Chondrocyte (in vitro differentiated cells): ENCODE data around the gene PRSS21. TPM values are rescaled to one million over a fixed set of nuclear protein-coding genes. Genes with fewer than 3 reads are reported as not detected.

Experiments
- DNase-seq: peaks from one replicate; pipeline ENCODE4 v3.0.0; 2021; ENCODE audit warnings: mixed read lengths, low spot score
- H3K27ac Mint-ChIP-seq: one replicate; pipeline ENCODE4 v1.8.0; 2021; ENCODE audit warnings: mild to moderate bottlenecking, moderate library complexity, mixed read lengths; ENCODE audit not compliant: unreplicated experiment
- H3K27me3 Mint-ChIP-seq: 2 replicates; pipeline ENCODE4 v1.8.0; 2021; ENCODE audit warnings: low read depth, mixed read lengths
- H3K36me3 Mint-ChIP-seq: 2 replicates; pipeline ENCODE4 v1.8.0; 2021; ENCODE audit warnings: low read depth, mixed read lengths
- H3K4me1 Mint-ChIP-seq: 2 replicates; pipeline ENCODE4 v1.8.0; 2021; ENCODE audit warnings: low read depth, mild to moderate bottlenecking, mixed read lengths
- H3K4me3 Mint-ChIP-seq: one replicate; pipeline ENCODE4 v1.8.0; 2021; ENCODE audit warnings: mild to moderate bottlenecking, moderate library complexity, mixed read lengths; ENCODE audit not compliant: unreplicated experiment
- H3K9me3 Mint-ChIP-seq: 2 replicates; pipeline ENCODE4 v1.8.0; 2021; ENCODE audit warnings: low read depth, mixed read lengths
- total RNA-seq: library from RNA; stranded (reverse); gene quantifications from 3 replicates; pipeline ENCODE4 v1.2.1, GENCODE V29; 2021
- TF ChIP-seq, protein P1 (sequence below): fragments of 200-600 bp; sonication (generic); IDR thresholded peaks from 2 replicates; pipeline ENCODE4 v1.5.0; 2021; ENCODE audit warnings: antibody characterized with exemption, mild to moderate bottlenecking, moderate library complexity

The PRSS21 gene
- total RNA-seq, 1 donor from 2014 or later: not detected

GRCh38 chr16:2782583-2783351 lies 34.3 kb upstream of the PRSS21 start:
- TF ChIP-seq, protein P1, sequence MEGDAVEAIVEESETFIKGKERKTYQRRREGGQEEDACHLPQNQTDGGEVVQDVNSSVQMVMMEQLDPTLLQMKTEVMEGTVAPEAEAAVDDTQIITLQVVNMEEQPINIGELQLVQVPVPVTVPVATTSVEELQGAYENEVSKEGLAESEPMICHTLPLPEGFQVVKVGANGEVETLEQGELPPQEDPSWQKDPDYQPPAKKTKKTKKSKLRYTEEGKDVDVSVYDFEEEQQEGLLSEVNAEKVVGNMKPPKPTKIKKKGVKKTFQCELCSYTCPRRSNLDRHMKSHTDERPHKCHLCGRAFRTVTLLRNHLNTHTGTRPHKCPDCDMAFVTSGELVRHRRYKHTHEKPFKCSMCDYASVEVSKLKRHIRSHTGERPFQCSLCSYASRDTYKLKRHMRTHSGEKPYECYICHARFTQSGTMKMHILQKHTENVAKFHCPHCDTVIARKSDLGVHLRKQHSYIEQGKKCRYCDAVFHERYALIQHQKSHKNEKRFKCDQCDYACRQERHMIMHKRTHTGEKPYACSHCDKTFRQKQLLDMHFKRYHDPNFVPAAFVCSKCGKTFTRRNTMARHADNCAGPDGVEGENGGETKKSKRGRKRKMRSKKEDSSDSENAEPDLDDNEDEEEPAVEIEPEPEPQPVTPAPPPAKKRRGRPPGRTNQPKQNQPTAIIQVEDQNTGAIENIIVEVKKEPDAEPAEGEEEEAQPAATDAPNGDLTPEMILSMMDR: no peak
- Mint-ChIP-seq H3K4me1 (peaks cover 10% of the 10 kb centered on the region), H3K27me3 (peaks cover 3% of the 10 kb centered on the region), H3K9me3 (no peaks in the 10 kb centered on the region), H3K27ac (no peak overlapping the region), H3K36me3 (no peaks in the 10 kb centered on the region), H3K4me3 (no peak overlapping the region)
- DNase-seq: peak; percentile 82

GRCh38 chr16:2783581-2784357 lies 33.3 kb upstream of the PRSS21 start:
- TF ChIP-seq, protein P1: no peak
- H3K27ac Mint-ChIP-seq: no peak overlapping the region
- peak; percentile 82 for DNase-seq
- H3K4me1 Mint-ChIP-seq: no peaks in the 10 kb centered on the region
- H3K9me3 Mint-ChIP-seq: no peaks in the 10 kb centered on the region
- no peak overlapping the region for H3K4me3 Mint-ChIP-seq
- peaks cover 8% of the 10 kb centered on the region for H3K27me3 Mint-ChIP-seq
- no peaks in the 10 kb centered on the region for H3K36me3 Mint-ChIP-seq

DNA sequence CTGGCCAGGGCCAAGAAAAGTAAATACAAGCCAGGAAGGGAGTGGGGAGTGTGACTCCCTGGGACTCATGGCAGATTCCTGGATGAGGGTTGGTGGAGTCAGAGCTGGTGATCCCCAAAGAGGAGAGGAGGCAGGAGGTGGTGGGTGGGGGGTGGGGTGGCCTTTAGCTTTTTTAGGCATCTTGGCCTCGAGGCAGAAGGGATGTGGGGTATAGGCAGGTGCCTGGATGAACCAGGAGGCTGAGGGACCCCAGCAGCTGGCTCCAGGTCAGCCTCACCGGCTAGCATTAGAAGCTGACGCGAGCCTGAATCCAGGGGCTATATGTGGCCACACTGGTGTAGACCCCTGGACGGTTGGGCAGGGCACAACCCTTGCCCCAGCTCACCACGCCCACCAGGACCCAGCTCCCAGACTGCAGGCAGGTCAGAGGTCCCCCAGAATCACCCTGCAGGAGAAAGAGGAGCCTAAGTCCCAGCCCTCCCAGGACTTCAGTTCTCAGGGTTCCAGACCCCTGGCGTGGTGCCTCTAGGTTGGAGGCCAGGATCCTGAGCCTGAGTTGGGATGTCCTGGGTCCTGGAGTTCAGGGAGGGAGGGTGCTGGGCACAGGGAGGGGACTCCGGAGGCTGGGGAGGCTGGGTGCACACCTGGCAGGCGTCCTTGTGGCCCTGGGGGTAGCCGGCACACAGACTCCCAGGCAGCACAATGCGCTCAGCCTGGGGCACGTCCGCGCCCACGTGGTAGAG lies 32.5 kb upstream of the PRSS21 start:
- Mint-ChIP-seq H3K9me3 (no peaks in the 10 kb centered on the region), H3K4me1 (no peaks in the 10 kb centered on the region), H3K27ac (no peak overlapping the region), H3K4me3 (no peak overlapping the region), H3K36me3 (no peaks in the 10 kb centered on the region), H3K27me3 (peaks cover 10% of the 10 kb centered on the region)
- DNase-seq: peak; percentile 57
- TF ChIP-seq, protein P1: no peak

DNA sequence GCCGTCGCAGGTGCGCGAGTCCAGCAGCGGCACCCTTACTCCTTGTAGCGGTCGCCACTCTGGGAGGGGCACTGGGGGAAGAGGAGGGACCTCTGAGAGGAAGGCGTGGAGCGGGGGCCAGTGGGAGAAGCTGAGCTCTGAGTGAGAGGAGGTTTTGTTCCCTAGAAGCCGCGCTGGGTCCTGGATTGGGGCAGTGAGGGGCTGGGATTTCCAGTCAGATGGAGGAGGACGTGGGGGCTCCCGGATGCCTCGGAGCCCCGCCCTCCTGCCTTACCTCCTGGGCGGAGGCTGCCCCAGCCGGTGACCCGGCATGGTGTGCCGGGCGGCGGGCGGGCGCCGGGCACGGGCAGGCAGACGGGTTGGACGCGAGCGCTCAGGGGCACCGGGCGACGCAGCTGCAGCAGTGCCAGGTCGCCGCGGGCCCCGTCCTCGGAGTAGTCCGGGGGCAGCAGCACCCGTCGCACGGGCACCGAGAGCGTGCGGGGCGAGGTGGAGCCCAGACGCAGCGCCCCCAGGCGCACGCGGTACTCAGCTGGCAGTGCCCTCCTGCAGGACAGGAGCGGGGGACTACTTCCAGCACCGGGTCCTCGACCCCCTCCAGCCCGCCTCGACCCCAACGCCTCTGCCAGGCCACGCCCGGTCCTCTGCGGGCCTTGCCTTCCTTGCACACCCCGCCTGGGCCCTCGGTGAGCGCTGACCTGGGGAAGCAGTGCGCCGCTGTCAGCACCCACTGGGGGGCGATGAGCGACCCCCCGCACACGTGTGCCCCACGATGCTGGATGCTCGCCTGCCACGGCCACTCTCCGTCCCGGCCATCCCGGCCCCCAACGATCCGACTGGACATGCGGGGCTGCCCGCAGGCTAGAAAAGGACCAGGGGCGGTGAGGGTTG lies 31.7 kb upstream of the PRSS21 start:
- no peaks in the 10 kb centered on the region for H3K36me3 Mint-ChIP-seq
- TF ChIP-seq, protein P1: peak; percentile 29
- H3K9me3 Mint-ChIP-seq: no peaks in the 10 kb centered on the region
- H3K27me3 Mint-ChIP-seq: peaks cover 15% of the 10 kb centered on the region
- peak; percentile 91 for DNase-seq
- H3K4me3 Mint-ChIP-seq: no peak overlapping the region
- H3K27ac Mint-ChIP-seq: no peak overlapping the region
- no peaks in the 10 kb centered on the region for H3K4me1 Mint-ChIP-seq
